NCI-H526 (cell line): Measurements from ENCODE around the gene SMPDL3B.
"Not testable (repeated sequence)": the region's sequence is repeated elsewhere in the genome, so short reads cannot be mapped to it uniquely, and the experiment has no call there.

Source experiments
- DNase-seq, 2 experiments: peaks; one replicate each; lab custom pipeline; 2025; lab: John Stamatoyannopoulos, UW

The SMPDL3B gene

DNA sequence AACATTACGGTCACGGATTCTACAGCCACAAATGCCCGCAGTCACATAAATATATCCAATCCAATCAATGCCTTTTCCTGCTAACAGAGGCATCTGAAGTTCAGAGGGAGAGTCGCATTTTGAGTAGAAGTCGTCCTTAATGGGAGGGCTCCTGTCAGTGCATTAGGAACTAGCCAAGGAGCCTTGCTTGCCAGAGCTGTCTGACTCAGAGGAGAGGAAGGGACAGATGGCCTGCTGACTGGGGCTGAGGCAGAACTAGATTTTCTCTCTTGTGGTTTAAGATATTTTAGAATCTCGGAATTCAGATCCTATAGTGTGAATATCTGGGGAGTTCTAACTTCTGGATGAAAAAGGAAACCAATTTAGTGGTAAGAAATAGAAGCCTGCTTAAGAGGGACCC is 35.6 kb downstream of the SMPDL3B start:
- DNase-seq: no peak

- DNase-seq: peak in 1 of 2 experiments; percentile 18
These were observed 36.9 kb downstream of the SMPDL3B start for GRCh38 chr1:27971674-27972073.

DNA sequence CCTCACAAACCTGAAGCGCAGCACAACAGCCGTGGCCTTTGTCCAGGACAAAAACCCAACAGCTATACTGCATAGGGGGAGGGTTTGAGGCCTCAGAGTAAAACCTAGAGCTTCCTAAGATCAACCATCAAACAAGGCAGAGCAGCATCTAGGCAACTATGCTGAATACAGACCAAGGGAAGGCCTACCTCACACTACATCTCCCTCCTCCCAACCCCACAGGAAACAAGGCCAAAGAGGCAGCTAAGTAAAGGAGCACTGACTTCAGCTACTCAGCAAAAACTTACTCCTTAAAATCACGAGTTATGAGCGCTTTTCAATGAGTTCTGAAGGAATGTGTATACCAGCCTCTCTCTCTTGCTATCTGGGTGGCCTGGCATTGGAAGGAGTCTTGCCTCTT is 37.3 kb downstream of the SMPDL3B start:
- DNase-seq: no peak

GRCh38 chr1:27973771-27974416 is 39.1 kb downstream of the SMPDL3B start:
- DNase-seq: no peak

- DNase-seq: no peak
These were observed 39.6 kb downstream of the SMPDL3B start for GRCh38 chr1:27974417-27974781.

DNA sequence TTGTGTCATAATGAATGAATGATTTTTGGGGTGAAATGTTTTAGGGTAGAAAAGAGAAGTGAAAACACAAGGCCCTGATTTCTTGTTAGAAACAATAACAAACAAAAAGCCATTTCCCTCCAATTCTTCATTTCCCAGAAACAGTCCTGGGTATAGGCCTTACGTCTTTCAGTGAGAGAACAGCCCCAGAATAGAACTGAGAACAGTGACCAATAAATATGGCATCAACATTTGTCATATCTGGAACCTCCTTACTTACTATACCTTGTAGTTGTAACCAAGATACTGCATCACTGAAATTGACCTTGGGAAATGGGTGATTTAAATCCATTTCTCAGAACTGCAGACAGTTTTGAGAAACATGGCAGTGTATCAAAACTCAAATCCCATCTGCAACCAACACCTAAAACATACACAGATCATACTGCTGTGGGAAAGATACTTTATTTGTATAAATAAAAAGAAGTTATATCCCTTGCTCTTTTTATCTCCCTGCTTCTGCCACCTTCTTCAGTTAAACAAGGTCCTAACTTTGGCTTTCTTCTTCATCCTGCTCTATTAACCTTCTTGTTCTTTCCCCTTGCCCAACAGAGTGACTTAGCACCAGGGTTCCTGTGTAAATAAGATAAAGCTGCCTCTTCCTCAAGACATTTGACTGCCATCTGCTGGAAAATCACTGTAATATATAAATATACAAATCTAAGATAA is 44.5 kb downstream of the SMPDL3B start:
- DNase-seq: peak in 1 of 2 experiments; percentile 32

DNA sequence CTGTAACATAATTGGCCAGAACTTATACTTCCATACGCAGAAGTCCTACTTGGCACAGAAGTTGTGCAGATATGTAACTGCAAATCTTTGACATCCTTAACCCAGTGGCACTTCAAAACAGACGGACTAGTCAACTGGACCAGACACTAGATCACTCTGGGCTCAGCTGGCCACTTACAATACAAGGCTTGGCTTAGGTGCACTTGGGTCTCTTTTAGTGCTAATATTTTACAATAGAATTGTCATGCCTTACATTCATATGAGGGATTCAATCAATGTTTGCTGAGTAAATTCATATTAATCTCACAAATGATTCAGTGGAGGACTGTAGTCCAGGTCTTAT is 45.0 kb downstream of the SMPDL3B start:
- no peak for DNase-seq

DNA sequence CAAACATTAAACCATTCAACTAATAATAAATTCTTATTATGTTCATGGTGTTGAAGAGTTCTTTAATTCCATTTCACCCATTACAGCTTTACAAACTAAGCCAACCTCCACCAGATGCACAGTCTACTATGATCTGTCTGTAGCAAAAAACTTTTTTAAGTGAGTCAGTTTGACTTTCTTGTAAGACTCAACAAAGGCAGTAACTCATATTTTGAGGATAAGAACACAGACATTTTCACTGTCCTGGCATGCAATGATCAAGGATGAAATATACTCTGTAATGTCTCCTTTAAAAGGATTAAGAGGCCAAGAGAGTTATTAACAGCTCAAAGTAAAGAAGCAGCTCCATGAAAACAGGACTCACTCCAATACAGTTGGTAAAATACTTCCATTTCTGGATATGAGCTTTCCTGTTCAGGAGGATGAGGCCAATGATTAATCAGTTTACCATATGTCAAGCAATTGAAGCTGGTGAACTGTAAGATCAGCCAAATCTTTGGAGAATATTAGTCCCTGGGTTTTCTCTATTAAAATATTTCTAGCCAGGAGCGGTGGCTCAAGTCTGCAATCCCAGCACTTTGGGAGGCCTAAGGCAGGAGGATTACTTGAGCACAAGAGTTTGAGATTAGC is 45.5 kb downstream of the SMPDL3B start:
- no peak for DNase-seq

DNA sequence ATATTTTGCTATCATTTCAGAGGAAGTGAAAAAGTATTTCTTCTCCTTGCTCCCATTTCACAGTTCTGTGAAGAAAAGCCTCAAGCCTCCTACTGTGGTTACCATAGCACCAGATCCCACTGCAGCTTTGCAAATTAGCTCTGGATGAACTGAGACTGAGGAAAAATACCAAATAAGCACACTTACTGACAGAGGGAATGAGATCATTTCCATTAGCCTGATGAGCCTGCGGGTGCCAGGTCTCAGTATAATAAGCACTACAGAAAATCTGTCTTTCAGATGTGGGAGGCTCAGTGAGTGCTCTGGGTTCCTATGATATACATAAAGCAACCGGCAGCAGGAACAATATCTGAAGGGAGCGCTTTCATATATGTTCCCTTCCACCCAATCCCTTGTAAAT is 46.3 kb downstream of the SMPDL3B start:
- no peak for DNase-seq

DNA sequence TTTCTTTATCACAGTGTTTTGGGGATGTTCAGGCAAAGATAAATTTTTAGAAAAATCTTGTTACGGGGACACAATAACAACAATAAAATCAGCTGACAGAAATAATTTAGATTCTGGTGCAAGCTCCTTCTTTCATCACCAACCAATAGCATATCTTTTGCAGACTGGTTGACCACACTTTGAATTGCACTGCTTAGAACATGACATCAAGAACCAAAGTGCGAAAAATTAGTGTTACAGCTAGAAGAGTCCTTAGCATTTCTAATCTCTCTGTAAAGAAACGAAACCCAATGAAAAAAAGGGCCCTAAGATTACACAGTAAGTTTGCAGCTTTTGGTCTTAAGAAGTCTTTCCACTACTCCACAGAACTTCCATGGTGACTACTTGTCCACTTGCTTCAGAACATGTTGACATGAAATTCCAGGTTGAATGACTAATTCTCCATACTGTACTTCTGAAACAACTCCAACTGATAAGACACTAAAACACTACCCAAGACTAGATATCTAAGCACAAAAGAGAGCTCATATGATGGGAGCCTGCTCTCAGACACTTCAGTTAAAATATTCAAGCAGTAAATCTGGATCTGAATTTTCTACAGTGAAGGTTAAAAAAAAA is 56.2 kb downstream of the SMPDL3B start:
- DNase-seq: no peak

DNA sequence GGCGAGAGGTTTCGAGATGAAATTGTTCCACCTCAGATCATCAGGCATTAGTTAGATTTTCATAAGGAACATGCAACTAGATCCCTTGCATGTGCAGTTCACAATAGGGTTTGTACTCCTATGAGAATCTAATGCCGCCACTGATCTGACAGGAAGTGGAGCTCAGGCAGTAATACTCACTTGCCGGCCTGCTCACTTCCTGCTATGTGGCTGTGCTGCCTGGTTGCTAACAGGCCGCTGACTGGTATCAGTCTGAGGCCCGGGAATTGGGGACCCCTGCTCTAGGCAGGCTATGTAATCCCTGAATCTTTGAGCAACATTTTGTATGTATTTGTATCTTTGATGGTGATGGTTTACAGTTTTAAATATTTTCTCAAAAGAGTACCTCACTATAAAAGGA is 57.5 kb downstream of the SMPDL3B start:
- no peak for DNase-seq

DNA sequence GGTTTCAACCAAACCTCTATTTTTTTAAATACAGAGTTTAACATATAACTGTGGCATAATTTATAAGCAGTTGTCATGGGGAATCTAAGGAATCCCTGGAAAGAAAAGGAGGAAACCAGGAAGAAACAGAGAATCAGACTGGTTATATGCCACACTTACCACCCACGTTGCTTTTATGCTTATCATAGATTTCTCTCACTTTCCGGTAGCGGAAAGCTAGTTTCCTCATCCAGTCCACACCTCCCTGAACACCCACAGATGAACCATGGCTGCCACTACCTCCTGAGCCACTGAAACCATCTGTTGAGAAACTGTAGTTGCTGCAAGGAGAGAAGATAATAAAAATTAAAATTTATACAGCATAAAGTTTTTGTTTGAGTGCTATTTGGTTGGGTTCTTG is 58.4 kb downstream of the SMPDL3B start:
- no peak for DNase-seq

DNA sequence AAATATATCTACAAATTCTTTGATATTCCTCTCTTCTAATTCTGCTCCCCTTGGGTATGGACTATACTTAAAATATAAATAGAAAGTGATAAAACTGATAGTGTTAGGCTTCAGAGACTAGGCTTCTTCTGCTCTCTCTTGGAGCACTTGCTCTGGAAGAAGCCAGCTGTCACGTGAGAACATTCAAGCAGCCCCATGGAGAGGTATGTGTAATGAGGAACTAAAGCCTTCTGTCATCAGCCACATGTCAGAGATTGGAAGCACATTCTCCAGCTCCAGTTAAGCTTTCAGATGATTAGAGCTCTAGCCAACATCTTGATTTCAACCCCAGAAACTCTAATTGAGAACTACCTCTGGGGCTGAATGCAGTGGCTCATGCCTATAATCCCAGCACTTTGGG is 59.3 kb downstream of the SMPDL3B start:
- DNase-seq: no peak

GRCh38 chr1:27994526-27994925 is 59.7 kb downstream of the SMPDL3B start:
- DNase-seq: not testable (repeated sequence)

GRCh38 chr1:27999055-27999454 is 64.3 kb downstream of the SMPDL3B start:
- DNase-seq: no peak

- no peak for DNase-seq
These were observed 67.8 kb downstream of the SMPDL3B start for GRCh38 chr1:28002600-28002999.

DNA sequence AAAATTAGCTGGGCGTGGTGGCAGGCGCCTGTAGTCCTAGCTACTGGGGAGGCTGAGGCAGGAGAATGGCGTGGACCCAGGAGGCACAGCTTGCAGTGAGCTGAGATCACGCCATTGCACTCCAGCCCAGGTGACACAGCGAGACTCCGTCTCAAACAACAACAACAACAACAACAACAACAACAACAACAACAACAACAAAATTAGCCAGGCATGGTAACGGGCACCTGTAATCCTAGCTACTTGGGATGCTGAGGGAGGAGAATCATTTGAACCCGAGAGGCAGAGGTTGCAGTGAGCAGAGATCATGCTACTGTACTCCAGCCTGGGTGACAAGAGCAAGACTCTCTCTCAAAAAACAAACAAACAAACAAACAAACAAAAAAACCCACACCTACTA is 68.3 kb downstream of the SMPDL3B start:
- DNase-seq: not testable (repeated sequence)
